ENCODE measurements around the gene C1orf87.

The C1orf87 gene

DNA sequence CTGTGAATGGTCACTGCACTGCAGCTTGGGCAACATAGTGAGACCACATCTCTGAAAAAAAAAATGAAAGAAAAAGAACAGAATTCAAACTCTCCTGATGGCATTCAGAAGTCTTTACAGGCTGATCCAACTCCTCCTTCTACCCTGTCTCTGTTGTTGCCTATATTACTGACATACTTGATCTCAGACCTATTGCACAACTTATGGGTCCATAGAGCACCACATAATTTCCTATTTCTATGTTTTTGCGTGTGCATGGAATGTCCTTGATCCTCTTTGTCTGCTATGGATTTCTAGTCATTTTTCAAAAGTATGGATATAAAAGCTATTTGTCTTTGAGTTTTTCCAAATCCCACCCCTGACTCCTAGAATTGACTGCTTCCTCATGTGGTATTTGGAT, 124.6 kb downstream of the C1orf87 start:
- DNase-seq (ENCODE audit: low read depth, low spot score): no peak

DNA sequence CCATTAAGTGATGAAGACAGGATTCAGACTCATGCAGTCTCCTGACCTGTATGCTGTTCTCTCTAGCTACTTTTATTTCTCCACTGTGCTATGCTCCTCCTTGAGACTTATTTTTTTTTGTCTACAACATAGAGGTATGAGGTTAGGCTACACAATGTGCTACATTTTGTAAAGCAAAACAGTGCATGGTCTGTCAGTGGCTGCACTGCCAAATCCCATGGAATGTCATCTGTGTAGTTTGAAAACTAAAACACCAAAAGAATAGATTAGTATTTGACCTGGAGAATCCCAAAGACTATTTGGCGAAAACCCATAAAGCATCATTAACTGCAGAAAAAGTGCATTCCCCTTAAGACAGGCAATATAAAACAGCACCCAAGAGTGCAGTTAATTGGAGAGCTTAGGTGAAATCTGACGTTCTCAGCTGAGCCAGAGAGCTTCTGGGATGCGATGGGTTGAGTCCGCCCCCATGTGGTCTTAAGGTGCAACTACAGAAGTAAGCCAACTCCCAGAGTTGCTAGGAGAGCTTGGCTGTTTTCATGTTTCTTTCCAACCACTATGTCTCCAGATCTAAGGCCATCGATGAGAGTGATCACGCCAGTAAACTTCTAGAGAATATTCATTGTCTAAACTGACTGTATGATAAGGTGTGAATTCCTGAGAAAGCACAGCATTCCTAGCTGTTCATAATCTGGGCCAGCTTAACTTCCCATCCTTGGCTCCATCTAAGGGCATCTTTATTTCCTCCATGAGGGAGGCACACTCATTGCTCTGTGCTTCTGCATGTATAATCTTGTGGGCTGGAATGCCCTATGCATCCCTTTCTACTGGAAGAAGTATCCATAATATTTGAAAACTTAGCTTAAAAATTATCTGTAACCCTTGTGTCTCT, 126.3 kb downstream of the C1orf87 start:
- DNase-seq (ENCODE audit: low read depth, low spot score): no peak

DNA sequence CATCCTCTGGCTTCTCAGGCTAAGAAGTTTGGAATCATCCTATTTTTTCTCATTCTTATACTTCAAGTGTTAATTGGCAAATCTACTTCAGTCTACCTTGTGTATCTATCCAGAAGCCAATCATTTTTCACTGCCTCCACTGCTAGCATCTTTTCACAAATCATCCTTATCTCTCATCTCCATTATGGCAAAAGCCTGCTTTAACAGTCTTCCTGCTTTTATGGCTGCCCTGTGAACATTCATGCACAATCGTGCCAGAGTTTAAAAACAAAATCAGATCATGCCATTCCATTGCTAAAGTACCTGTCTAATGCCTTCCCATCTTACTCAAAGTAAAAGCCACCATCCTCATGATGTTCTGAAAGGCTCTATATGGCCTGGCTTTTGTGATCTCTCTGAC, 127.8 kb downstream of the C1orf87 start:
- no peak for DNase-seq (ENCODE audit: low read depth, low spot score)

Data from activated naive CD8-positive, alpha-beta T cell treated with anti-CD3 and anti-CD28 coated beads, Interleukin-2, amount 50 U/mL, for 16 hours (primary cell).